GM19239 (cell line): ENCODE results near the gene CNTROB.

ENCODE experiments used
- DNase-seq: peaks from one replicate; pipeline ENCODE4 v3.0.0; 2011; ENCODE audit warnings: low spot score; ENCODE audit not compliant: insufficient read length
- FAIRE-seq: peaks from 2 replicates; lab custom pipeline; 2011; peaks lifted over from hg19 to GRCh38; lab: Jason Lieb, UNC

Gene CNTROB

DNA sequence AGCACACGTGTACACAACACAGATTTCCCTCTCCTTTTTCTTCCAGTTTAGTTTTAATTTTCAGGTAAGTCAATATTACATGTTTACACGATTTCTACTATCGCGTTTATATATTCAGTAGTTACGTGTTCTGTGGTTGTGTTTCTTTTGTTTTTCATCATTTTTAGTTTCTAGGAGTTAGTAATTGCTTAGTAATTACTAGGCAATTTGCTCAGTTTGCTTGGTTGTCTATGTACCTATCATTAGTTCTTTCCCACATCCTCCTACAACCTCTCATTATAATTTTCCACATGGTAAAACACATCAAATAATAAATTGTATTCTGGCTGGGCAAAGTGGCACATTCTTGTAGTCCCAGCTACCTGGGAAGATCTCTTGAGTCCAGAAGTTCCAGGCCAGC, 45.8 kb downstream of the CNTROB start:
- no peak for FAIRE-seq
- DNase-seq, result no peak

DNA sequence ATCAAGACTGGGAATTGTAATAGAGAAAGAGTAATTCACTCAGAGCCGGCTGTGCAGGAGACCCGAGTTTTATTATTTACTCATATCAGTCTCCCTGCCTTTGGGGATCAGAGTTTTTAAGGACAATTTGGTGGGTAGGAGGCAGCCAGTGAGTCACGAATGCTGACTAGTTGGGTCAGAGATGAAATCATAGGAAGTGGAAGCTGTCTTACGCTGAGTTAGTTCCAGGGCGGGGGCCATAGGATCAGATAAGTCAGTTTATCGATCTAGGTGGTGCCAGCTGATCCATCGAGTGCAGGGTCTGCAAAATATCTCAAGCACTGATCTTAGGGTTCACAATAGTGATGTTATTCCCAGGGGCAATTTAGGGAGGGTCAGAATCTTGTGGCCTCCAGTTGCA, 50.2 kb downstream of the CNTROB start:
- DNase-seq (no peak), FAIRE-seq (no peak)

DNA sequence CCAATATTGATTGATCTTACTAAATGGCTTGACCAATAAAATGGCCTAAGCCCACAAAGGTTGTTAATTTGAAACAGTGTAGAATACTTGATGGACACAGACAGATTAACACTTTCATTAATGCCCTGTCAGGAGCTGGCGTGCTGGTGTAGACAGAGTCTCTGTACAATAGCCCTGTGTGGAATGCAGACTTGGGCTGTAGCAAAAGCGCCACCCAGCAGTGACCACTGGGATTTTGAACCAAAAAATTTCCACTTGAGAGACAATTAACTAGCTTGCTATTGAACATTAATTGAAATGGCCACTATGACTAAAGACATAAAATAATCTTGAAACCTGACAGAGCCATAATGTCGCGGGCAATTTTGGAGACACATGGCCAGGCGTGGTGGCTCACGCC, 50.7 kb downstream of the CNTROB start:
- no peak for DNase-seq
- FAIRE-seq, result no peak

DNA sequence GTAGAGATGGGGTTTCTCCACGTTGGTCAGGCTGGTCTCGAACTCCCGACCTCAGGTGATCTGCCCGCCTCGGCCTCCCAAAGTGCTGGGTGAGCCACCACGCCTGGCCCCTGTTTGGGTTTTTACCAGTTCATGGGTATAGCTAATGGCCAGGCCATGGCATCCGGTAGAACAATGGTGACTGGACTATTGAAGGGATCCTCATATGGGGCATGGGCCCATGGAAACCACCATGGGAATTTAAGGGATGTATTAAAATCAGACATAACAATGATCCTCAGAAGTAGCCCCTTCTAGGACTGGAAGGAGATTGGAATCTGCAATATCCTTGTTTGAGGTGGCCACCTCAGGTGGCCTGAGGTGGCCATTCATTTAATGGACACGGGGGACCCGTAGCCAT, 52.9 kb downstream of the CNTROB start:
- FAIRE-seq (no peak), DNase-seq (no peak)

DNA sequence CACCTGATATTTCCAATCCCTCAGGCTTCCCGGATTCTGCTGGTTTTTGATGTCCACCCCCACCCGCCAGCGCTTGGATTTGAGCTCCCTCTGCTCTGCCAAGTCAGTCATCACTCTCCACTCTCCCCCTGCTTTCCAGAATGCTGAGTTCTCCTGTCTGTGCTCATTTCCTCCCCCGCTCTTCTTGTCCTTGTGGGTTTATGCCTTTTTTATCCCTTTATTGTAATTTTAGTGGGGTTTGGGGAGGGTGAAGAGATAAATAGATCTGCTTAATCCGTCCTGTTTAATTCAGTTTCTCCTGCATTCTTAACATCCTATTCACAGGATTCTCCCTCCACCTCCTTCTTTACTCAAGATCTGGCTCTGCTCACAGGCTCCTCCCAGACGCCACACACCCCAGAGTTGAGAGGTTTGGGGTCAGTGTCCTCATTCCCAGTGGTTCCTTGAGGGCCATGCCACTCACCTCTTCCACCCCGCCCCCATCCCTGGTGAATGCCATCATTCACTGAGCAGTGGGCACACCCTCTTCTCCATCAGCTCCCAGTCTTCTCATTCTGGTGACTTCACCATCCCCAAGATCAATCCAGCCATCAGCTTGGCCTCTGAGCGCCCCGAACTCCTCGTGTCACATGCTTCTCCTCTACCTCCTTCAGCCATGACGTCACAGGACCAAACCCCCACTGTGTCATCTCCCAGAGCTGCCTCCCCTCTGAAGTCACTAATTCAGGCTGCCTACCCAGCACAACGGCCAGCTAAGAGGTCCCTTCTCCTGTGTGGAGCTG, 55.3 kb downstream of the CNTROB start:
- DNase-seq, result no peak

GRCh38 chr17:7988750-7989178, 56.8 kb downstream of the CNTROB start:
- no peak for DNase-seq

More for the DNA sequence above, 55.3 kb downstream of the CNTROB start:
- no peak for FAIRE-seq

GRCh38 chr17:7989781-7990655, 58.0 kb downstream of the CNTROB start:
- FAIRE-seq, result peak; percentile 92

More at GRCh38 chr17:7988750-7989178, 56.8 kb downstream of the CNTROB start:
- peak; percentile 88 for FAIRE-seq

GRCh38 chr17:7992516-7992915, 60.5 kb downstream of the CNTROB start:
- FAIRE-seq (no peak), DNase-seq (no peak)

More at GRCh38 chr17:7989781-7990655, 58.0 kb downstream of the CNTROB start:
- DNase-seq, result peak; percentile 87

DNA sequence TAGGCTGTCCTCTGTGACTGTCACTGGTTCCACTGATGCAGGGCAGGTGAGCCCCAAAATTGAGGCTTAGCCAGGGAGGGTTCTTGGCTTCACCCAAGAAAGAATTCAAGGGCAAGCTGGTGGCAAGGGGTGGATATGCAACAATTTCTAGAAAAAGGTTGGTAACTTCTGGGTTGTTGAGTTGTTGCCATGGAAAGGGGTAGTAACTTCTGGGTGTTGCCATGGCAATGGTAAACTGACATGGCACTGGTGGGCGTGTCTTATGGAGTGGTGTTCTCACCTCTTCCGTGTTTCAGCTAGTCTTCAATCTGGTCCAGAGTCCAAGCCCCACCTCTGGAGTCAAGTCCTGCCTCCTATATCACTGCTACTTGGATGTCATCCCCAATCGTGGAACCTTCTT, 60.9 kb downstream of the CNTROB start:
- FAIRE-seq (no peak), DNase-seq (no peak)

DNA sequence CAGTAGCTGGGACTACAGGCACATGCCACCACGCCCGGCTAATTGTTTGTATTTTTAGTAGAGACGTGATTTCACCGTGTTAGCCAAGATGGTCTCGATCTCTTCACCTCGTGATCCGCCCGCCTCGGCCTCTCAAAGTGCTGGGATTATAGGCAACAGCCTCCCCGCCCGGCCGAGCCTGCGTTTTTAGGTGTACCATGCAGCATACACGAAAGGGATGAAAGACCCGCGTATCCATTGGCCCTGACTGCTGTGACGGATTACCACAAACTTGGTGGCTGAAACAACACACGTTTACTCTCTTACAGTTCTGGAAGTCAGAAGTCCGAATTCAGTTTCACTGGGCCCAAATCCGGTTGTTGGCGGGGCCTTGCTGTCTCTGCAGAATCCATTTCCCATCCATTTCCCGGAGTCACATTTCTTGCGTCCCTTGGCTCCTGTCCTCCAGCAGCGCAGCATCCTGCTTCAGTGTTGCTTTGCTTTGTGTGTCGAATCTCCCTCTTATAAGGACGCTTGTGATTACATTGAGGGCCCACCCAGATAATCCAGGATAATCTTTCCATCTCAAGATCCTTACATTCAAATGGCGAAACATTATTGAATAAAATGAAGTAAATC, 62.1 kb downstream of the CNTROB start:
- no peak for DNase-seq
- FAIRE-seq, result no peak

- DNase-seq, result no peak
- FAIRE-seq, result no peak
These were observed 63.7 kb downstream of the CNTROB start for GRCh38 chr17:7995724-7996123.

GRCh38 chr17:7997186-7997585, 65.2 kb downstream of the CNTROB start:
- FAIRE-seq, result peak; percentile 77
- no peak for DNase-seq
